HG02852 (cell line): ENCODE results near the gene NPAS2.

Experiments
- ATAC-seq: cut with Tn5 transposase; IDR thresholded peaks from one replicate; pipeline ENCODE4 v1.9.1; 2021; ENCODE audit warnings: mild to moderate bottlenecking, moderate library complexity; ENCODE audit not compliant: unreplicated experiment

The NPAS2 gene

GRCh38 chr2:100793220-100793619 lies 26.7 kb upstream of the NPAS2 start:
- no peak for ATAC-seq

GRCh38 chr2:100793982-100794381 lies 26.0 kb upstream of the NPAS2 start:
- no peak for ATAC-seq

- no peak for ATAC-seq
Measured at GRCh38 chr2:100796499-100797100, 23.3 kb upstream of the NPAS2 start.

GRCh38 chr2:100799686-100800085 lies 20.3 kb upstream of the NPAS2 start:
- ATAC-seq: no peak

- ATAC-seq: no peak
Measured at GRCh38 chr2:100800915-100801314, 19.0 kb upstream of the NPAS2 start.

GRCh38 chr2:100801402-100801801 lies 18.5 kb upstream of the NPAS2 start:
- ATAC-seq: no peak

GRCh38 chr2:100802066-100802465 lies 17.9 kb upstream of the NPAS2 start:
- ATAC-seq: no peak

- ATAC-seq: no peak
Measured at GRCh38 chr2:100803334-100803733, 16.6 kb upstream of the NPAS2 start.

GRCh38 chr2:100806550-100806949 lies 13.4 kb upstream of the NPAS2 start:
- ATAC-seq: no peak

- no peak for ATAC-seq
Measured at GRCh38 chr2:100807707-100808106, 12.2 kb upstream of the NPAS2 start.

GRCh38 chr2:100808582-100808981 lies 11.4 kb upstream of the NPAS2 start:
- ATAC-seq: no peak

GRCh38 chr2:100809506-100809905 lies 10.4 kb upstream of the NPAS2 start:
- no peak for ATAC-seq

GRCh38 chr2:100810603-100811145 lies 9.3 kb upstream of the NPAS2 start:
- no peak for ATAC-seq

- ATAC-seq: no peak
Measured at GRCh38 chr2:100812116-100812515, 7.8 kb upstream of the NPAS2 start.

GRCh38 chr2:100812573-100812972 lies 7.4 kb upstream of the NPAS2 start:
- ATAC-seq: no peak

- no peak for ATAC-seq
Measured at GRCh38 chr2:100813527-100813926, 6.4 kb upstream of the NPAS2 start.

- no peak for ATAC-seq
Measured at GRCh38 chr2:100814043-100814442, 5.9 kb upstream of the NPAS2 start.

GRCh38 chr2:100814453-100814852 lies 5.5 kb upstream of the NPAS2 start:
- no peak for ATAC-seq

GRCh38 chr2:100817388-100817985 lies 2.5 kb upstream of the NPAS2 start:
- no peak for ATAC-seq

- no peak for ATAC-seq
Measured at GRCh38 chr2:100818003-100818605, 1.8 kb upstream of the NPAS2 start.

GRCh38 chr2:100818606-100819369 lies 1.2 kb upstream of the NPAS2 start:
- ATAC-seq: no peak

- no peak for ATAC-seq
Measured at GRCh38 chr2:100820273-100820522, 259 bp downstream of the NPAS2 start.
